ENCODE data around the gene KLHDC7A.

GRCh38 chr1:18470671-18471355 lies 9.9 kb upstream of the KLHDC7A start:
- TF ChIP-seq EZH2 (IDR thresholded peaks at IDR 0.05; ENCODE audit: insufficient read depth, poor library complexity, severe bottlenecking) (no peak), EZH2phosphoT487 (IDR thresholded peaks at IDR 0.05; ENCODE audit: insufficient read depth, low read depth) (no peak)

Measured in GM23248 (cell line).